Measurements from ENCODE around the gene PAQR7. TPM values are rescaled to one million over a fixed set of nuclear protein-coding genes. Genes with fewer than 3 reads are reported as not detected.

PAQR7 gene
- total RNA-seq, 2 experiments from 2014 or later: 1.4 TPM

DNA sequence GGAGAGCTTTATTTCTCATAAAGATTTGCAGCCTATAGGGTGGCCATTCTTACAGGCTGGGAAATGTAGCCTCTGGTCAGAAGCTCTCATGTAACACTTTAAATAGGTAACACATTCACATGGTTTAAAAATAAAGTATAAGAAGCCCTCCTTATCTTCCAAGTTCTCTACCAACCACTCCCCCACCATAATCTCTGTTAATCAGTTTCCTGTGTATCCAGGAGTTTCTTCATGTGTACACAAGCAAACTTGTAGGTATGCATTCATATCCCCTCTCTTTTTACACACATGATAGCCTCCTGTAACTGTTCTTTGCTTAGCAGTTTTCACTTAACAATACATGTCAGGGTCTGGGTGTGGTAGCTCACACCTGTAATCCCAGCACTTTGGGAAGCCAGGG is 35.7 kb upstream of the PAQR7 start:
- no peaks in the 10 kb centered on the region for H3K36me3 Mint-ChIP-seq (ENCODE audit: low read depth)
- POLR2A ChIA-PET: interaction anchor here (1.7 kb wide), 1 partner anchor 9 kb away, joined by 4 read pairs; no protein-coding TSS in a partner anchor
- H3K4me1 Mint-ChIP-seq: peaks cover 6% of the 10 kb centered on the region
- no peak overlapping the region for H3K4me3 Mint-ChIP-seq
- DNase-seq: no peak
- H3K27me3 Mint-ChIP-seq: peaks cover 25% of the 10 kb centered on the region
- CTCF ChIA-PET: interaction anchor here (1.6 kb wide), 1 partner anchor 15 kb away, joined by 5 read pairs; no protein-coding TSS in a partner anchor
- no peak overlapping the region for H3K27ac Mint-ChIP-seq
- no peaks in the 10 kb centered on the region for H3K9me3 Mint-ChIP-seq

DNA sequence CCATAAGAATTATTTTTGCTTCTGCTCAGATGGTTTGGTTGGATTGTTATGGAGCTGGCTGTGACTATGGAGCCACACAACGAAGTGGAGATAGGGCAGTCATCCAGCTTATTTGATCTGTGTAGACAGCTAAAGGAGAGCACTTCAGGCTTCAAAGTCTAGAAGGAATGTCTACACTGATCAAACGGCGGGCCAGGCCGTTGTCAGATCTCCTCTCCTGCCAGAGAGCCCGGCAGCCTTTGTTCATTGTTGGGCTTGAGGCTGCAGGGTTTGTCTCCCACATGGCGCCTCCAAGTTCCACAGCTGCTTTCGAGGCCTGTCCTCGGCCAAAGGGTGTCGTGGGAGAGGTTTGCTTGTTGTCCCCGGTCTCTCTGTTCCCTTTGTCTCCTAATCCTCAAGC is 33.5 kb upstream of the PAQR7 start:
- no peak for DNase-seq
- Mint-ChIP-seq H3K27ac (no peak overlapping the region), H3K4me1 (peaks cover 15% of the 10 kb centered on the region), H3K27me3 (peaks cover 25% of the 10 kb centered on the region), H3K9me3 (no peaks in the 10 kb centered on the region), H3K4me3 (no peak overlapping the region), H3K36me3 (ENCODE audit: low read depth) (peaks cover 12% of the 10 kb centered on the region)
- ChIA-PET POLR2A (no interaction called here), CTCF (interaction anchor here (1.3 to 3.7 kb wide), 2 partner anchors 13 to 88 kb away, joined by 3 to 14 read pairs; partner anchors contain the start of gene PAFAH2)

DNA sequence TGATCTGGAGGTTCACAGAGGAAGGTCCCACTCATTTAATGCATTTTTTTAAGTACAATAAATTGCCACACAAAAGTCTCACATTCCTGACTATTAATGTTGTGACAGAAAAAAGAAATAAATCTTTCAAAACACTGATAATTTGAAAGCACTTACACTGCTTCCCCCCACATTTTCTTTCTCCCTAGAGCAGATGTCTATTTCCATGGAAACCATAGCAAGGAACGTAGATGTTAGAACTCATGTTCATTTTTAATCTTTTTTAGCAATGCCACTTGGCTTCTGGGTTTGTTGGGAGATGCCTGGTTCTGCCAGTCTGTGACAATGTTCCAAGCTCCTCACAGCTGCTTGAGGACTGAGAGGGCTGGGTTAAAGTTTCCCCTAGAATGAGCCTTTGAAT is 32.7 kb upstream of the PAQR7 start:
- Mint-ChIP-seq H3K9me3 (no peaks in the 10 kb centered on the region), H3K27ac (no peak overlapping the region), H3K4me3 (no peak overlapping the region), H3K4me1 (peaks cover 22% of the 10 kb centered on the region), H3K36me3 (ENCODE audit: low read depth) (peaks cover 19% of the 10 kb centered on the region), H3K27me3 (peaks cover 25% of the 10 kb centered on the region)
- no peak for DNase-seq
- POLR2A ChIA-PET: interaction anchor here (18.9 kb wide), 1 partner anchor 90 kb away, joined by 268 read pairs; the partner anchor contains the start of gene PAFAH2
- CTCF ChIA-PET: interaction anchor here (1.3 to 3.7 kb wide), 2 partner anchors 12 to 89 kb away, joined by 3 to 14 read pairs; partner anchors contain the start of gene PAFAH2

DNA sequence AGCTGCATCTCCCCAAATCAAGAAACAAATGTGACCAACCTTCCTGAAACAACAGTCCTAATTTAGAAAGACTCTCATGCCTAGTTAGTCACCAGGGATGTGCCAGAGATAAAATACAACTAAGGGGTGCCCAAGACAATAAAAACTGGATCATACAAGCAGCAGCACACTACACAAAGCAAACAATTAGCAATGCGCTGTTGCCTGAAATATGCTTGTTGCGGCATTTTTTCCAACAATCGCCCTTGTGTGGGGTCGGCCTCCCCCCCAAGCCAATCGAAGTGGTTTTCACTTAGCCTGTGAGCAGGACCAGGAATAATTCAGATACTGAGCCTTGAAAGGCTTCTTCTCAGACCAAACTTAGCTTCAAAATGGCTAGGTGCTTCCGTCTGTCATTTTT is 32.1 kb upstream of the PAQR7 start:
- no peak overlapping the region for H3K27ac Mint-ChIP-seq
- H3K36me3 Mint-ChIP-seq (ENCODE audit: low read depth): peaks cover 23% of the 10 kb centered on the region
- no peaks in the 10 kb centered on the region for H3K9me3 Mint-ChIP-seq
- DNase-seq: no peak
- no peak overlapping the region for H3K4me3 Mint-ChIP-seq
- POLR2A ChIA-PET: interaction anchor here (1.1 to 18.9 kb wide), 2 partner anchors 10 to 90 kb away, joined by 4 to 268 read pairs; partner anchors contain the start of gene PAFAH2
- H3K27me3 Mint-ChIP-seq: peaks cover 25% of the 10 kb centered on the region
- H3K4me1 Mint-ChIP-seq: peaks cover 27% of the 10 kb centered on the region
- CTCF ChIA-PET: interaction anchor here (3.7 to 5.2 kb wide), 2 partner anchors 12 to 90 kb away, joined by 14 to 82 read pairs; partner anchors contain the start of gene PAFAH2

DNA sequence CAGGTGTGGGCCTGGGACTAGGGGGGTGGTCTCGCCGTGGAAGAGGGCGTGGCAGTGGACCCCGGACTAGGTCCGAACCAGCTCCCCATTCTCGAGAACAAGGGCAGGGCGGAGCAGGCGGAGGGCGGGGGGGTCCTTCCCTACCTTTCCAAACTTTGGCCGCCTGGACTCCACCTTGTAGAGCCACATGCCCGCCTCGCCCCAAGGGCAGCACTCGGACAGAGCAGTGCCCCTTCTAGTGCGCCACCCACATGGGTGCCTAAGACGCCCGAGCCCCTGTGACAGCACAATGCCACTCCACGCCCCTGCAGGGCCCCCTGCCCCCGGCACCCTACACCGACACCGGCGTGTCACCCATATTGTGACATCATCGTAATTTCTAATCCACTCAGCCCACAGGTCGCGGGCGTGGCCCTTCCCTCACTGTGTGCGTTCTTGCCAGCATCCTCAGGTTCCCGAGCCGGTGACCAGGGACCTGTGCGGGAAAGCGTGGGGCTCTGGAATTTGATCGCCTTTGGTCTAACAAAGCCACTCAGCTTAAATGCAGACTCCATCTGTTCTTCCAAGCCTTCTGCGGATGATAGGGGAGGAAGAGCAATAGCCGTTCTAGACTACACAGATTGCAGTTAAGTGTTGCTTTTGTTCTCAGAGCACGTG is 31.3 kb upstream of the PAQR7 start:
- H3K4me3 Mint-ChIP-seq: peak overlapping the region; percentile 94
- CTCF ChIA-PET: interaction anchor here (1.0 to 5.2 kb wide), 3 partner anchors 8 to 91 kb away, joined by 3 to 82 read pairs (median 14); partner anchors contain the start of gene PAFAH2
- H3K27ac Mint-ChIP-seq: peak overlapping the region; percentile 12
- POLR2A ChIA-PET: interaction anchor here (1.1 to 18.9 kb wide), 9 partner anchors 10 to 675 kb away, joined by 3 to 268 read pairs (median 7); partner anchors contain the start of genes PAFAH2, SYF2 and ZNF593
- H3K9me3 Mint-ChIP-seq: no peaks in the 10 kb centered on the region
- H3K27me3 Mint-ChIP-seq: peaks cover 24% of the 10 kb centered on the region
- H3K36me3 Mint-ChIP-seq (ENCODE audit: low read depth): peaks cover 29% of the 10 kb centered on the region
- no peak for DNase-seq
- H3K4me1 Mint-ChIP-seq: peaks cover 30% of the 10 kb centered on the region

DNA sequence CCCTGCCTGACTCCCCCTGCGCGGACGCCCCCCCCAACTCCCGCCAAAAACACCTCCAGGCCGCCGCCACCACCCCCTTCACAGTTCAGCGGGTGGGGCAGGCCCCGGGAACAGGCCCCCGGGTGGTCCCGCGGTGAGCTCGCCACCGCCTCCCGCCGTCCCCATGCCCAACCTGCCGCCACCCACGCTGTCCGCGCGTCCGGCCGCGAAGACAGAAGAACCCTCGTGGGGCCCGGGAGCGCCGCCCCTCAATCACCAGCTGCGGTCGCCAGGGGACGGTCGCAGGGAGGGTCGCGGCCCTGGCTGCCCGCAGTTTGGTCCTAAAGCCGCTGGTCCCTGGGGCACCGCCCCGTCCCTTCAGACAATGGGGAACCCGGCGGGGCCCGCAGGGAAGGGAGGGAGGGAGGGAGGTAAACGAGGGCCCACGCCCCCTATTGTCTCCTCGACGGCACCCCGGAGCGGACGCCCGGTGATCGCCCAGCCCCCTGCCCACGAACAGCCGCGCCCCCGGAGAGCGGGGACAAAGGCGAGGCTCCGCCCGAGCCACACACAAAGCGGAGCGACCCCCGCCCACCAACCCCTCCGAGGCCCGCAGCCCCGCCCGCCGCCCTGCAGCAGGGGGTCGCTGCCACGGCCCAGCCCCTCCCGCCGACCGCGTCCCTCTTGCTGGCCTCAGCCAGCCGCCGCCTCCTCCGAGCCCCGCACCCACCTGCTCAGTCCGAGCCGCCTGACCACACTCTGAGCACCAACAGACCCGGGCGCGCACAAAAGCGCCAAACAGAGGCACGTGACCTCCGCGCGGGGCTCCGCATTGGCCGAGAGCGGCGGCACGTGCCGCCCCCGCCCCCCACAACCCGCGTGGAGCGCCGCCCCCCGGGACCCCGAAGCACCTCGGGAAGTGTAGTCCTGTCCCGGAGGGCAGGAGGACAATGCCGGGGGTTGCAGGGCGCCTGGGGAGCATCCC is 30.5 kb upstream of the PAQR7 start, which contains the start of gene STMN1:
Gene STMN1 (minus strand): TSS at position 740 of the 964 bp plus-strand sequence. CDS start 1,743 bp downstream, outside the sequence.
- peak; percentile 92 for DNase-seq
- no peaks in the 10 kb centered on the region for H3K9me3 Mint-ChIP-seq
- H3K27ac Mint-ChIP-seq: peak within 1 kb of the TSS; percentile 87
- POLR2A ChIA-PET: interaction anchor here (0.9 to 18.9 kb wide), 23 partner anchors 8 to 674 kb away, joined by 3 to 268 read pairs (median 7); partner anchors contain the start of genes MTFR1L, PAFAH2, PAQR7 and PDIK1L
- CTCF ChIA-PET: interaction anchor here (0.6 to 6.0 kb wide), 13 partner anchors 9 to 1078 kb away, joined by 3 to 82 read pairs (median 5); partner anchors contain the start of genes CEP85 and PAFAH2
- peaks cover 24% of the 10 kb centered on the region for H3K27me3 Mint-ChIP-seq
- peaks cover 36% of the 10 kb centered on the region for H3K4me1 Mint-ChIP-seq
- H3K36me3 Mint-ChIP-seq (ENCODE audit: low read depth): peaks cover 37% of the 10 kb centered on the region
- H3K4me3 Mint-ChIP-seq: peak within 1 kb of the TSS; percentile 94

DNA sequence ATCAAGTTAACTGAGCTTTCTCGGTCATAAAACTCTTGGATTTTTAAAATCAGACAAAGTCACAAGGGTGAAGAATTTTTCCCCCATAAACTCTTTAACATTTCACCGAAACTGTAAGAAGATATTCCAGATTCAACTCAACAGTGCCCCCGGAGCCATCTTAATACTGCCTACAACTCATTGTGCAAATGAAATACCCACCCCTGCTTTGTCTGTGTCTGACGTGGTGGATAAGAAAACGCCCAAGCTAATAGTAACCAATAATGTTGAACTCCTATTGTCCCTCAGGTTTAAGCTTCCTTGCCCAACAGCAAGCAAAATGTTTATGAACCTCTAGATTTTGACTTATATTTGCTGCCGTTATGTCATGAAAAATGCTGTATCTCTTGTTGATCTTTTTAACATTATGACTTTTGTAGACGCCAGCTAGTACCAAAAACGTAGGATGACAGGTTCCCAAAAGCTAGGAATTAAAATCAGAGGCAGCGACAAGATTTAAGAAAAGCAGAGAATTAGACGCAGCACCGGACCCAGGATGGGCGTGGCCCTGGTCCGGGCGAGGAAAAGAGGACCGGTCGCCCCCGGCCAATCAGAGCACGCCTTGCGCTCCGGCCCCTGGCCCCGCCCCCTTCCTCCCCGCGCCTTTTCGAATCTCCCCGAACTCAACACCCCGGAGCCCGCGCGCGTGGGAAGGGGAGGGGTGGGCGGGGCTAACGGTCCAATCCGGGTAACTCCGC is 29.6 kb upstream of the PAQR7 start:
- ChIA-PET POLR2A (interaction anchor here (0.8 to 18.9 kb wide), 27 partner anchors 9 to 673 kb away, joined by 3 to 268 read pairs (median 5); partner anchors contain the start of genes AUNIP, DHDDS, LDLRAP1 and MTFR1L), CTCF (interaction anchor here (0.7 to 6.0 kb wide), 13 partner anchors 10 to 1069 kb away, joined by 3 to 82 read pairs (median 5); partner anchors contain the start of genes CEP85 and PAFAH2)
- peak; percentile 98 for DNase-seq
- peak overlapping the region; percentile 87 for H3K27ac Mint-ChIP-seq
- H3K27me3 Mint-ChIP-seq: peaks cover 21% of the 10 kb centered on the region
- peaks cover 45% of the 10 kb centered on the region for H3K36me3 Mint-ChIP-seq (ENCODE audit: low read depth)
- H3K4me3 Mint-ChIP-seq: peak overlapping the region; percentile 94
- H3K4me1 Mint-ChIP-seq: peaks cover 45% of the 10 kb centered on the region
- H3K9me3 Mint-ChIP-seq: no peaks in the 10 kb centered on the region

DNA sequence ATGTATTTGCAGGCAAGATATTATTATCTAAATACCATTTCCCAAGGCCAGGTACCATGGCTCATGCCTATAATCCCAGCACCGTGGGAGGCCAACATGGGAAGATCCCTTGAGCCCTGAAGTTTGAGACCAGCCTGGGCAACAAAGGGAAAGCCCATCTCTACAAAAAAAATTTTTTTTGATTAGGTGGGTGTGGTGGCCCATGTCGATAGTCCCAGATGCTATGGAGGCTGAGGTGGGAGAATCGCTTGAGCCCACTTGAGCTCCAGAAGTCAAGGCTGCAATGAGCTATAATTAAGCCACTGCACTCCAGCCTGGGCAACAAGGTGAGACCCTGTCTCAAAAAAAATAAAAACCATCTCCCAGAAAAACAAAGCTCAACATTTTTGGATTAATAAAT is 28.5 kb upstream of the PAQR7 start:
- H3K27me3 Mint-ChIP-seq: peaks cover 18% of the 10 kb centered on the region
- ChIA-PET CTCF (interaction anchor here (0.9 to 6.0 kb wide), 7 partner anchors 9 to 659 kb away, joined by 3 to 82 read pairs (median 6); partner anchors contain the start of gene PAFAH2), POLR2A (interaction anchor here (1.1 to 18.9 kb wide), 12 partner anchors 8 to 207 kb away, joined by 3 to 268 read pairs (median 13); partner anchors contain the start of genes MTFR1L, PAFAH2 and PDIK1L)
- H3K4me3 Mint-ChIP-seq: peak overlapping the region; percentile 94
- H3K27ac Mint-ChIP-seq: peak overlapping the region; percentile 87
- H3K4me1 Mint-ChIP-seq: peaks cover 53% of the 10 kb centered on the region
- peaks cover 56% of the 10 kb centered on the region for H3K36me3 Mint-ChIP-seq (ENCODE audit: low read depth)
- no peaks in the 10 kb centered on the region for H3K9me3 Mint-ChIP-seq
- DNase-seq: no peak

DNA sequence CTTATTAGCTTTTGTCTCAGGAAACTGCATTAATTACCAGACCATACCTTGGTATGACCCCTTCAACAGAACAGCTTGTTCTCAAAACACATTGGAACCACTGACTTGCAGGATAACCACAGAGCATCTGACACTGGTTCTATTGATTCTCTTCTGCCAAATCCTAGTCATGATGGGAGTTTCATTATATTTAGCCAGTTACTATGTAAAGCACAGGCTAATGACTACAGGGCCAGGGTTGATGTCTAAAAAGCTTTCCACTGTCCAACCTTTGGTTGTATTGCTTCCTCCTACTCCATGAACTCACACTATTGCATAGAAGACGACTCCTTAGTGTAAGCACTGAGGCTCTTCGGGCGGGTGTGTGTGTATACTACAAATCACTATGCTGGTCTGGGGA is 27.0 kb upstream of the PAQR7 start:
- H3K27ac Mint-ChIP-seq: no peak overlapping the region
- peaks cover 71% of the 10 kb centered on the region for H3K36me3 Mint-ChIP-seq (ENCODE audit: low read depth)
- ChIA-PET CTCF (interaction anchor here (0.8 to 6.0 kb wide), 7 partner anchors 7 to 515 kb away, joined by 3 to 82 read pairs (median 3); partner anchors contain the start of gene PAFAH2), POLR2A (interaction anchor here (0.8 to 18.9 kb wide), 6 partner anchors 9 to 129 kb away, joined by 3 to 268 read pairs (median 14); partner anchors contain the start of genes MTFR1L and PAFAH2)
- peaks cover 59% of the 10 kb centered on the region for H3K4me1 Mint-ChIP-seq
- peaks cover 8% of the 10 kb centered on the region for H3K27me3 Mint-ChIP-seq
- no peak for DNase-seq
- no peaks in the 10 kb centered on the region for H3K9me3 Mint-ChIP-seq
- H3K4me3 Mint-ChIP-seq: peak overlapping the region; percentile 5

DNA sequence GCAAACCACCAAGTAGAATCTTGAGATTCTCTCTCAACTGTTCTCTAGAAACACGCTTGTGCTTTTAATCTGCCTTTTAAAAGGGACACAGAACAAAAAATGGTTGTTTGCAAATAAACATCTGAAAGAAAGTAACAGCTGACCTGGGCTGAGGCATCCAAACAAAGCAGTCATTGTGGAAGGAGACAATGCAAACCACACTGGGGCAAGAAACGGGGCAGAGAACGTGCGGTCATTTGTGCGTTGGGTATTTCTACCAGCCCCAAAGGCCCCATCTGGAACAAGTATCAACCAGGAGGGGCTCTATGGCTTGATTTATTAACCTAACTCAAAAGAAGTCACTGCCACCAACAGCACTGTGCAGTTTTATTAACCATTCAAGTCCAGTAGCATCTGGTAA is 24.7 kb upstream of the PAQR7 start:
- Mint-ChIP-seq H3K9me3 (no peaks in the 10 kb centered on the region), H3K27ac (peak overlapping the region; percentile 23), H3K4me1 (peaks cover 69% of the 10 kb centered on the region), H3K4me3 (no peak overlapping the region), H3K27me3 (no peaks in the 10 kb centered on the region), H3K36me3 (ENCODE audit: low read depth) (peaks cover 77% of the 10 kb centered on the region)
- POLR2A ChIA-PET: interaction anchor here (18.9 kb wide), 1 partner anchor 97 kb away, joined by 268 read pairs; the partner anchor contains the start of gene PAFAH2
- DNase-seq: no peak
- CTCF ChIA-PET: interaction anchor here (1.0 to 6.0 kb wide), 4 partner anchors 13 to 104 kb away, joined by 3 to 82 read pairs (median 5); partner anchors contain the start of gene PAFAH2

DNA sequence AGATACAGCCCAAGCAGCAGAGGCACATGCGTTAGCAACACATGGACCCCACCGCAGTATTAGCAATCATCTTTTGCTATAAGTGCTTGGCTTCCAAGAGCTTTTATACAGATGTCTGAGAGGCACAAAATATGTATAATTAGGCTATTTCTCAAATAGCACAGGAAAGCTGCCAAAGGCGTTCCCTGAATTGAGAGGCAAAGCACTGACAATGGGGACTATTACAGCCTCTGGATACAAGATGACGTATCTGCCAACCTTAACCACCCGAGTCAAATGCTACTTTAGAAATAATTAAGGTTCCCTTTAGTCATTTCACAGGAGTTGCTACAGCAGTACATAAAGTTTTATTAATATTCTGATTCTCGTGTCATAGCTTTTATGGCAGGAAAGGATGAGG is 24.3 kb upstream of the PAQR7 start:
- H3K4me1 Mint-ChIP-seq: peaks cover 69% of the 10 kb centered on the region
- ChIA-PET CTCF (interaction anchor here (1.5 to 10.1 kb wide), 2 partner anchors 99 to 105 kb away, joined by 5 to 286 read pairs; partner anchors contain the start of gene PAFAH2), POLR2A (interaction anchor here (18.9 kb wide), 1 partner anchor 98 kb away, joined by 268 read pairs; the partner anchor contains the start of gene PAFAH2)

More for the DNA sequence above, 24.3 kb upstream of the PAQR7 start:
- peaks cover 75% of the 10 kb centered on the region for H3K36me3 Mint-ChIP-seq (ENCODE audit: low read depth)
- H3K27me3 Mint-ChIP-seq: no peaks in the 10 kb centered on the region
- no peak overlapping the region for H3K4me3 Mint-ChIP-seq
- DNase-seq: no peak
- H3K27ac Mint-ChIP-seq: no peak overlapping the region
- no peaks in the 10 kb centered on the region for H3K9me3 Mint-ChIP-seq

All from activated CD4-positive, alpha-beta memory T cell treated with anti-CD3 and anti-CD28 coated beads, Interleukin-2, amount 10 ng/mL, durations not matched to agents 7 days and 5 days (primary cell).